GM12864 (cell line): ENCODE data around the gene PIMREG.
A peak's percentile ranks its signal among the peaks of the same experiment; 100 is the strongest.

Experiments
- DNase-seq: peaks from one replicate; pipeline ENCODE4 v3.0.0-alpha.2; 2011; ENCODE audit warnings: low read depth
- H3K4me3 ChIP-seq: 2 replicates; pipeline ENCODE4 v1.5.1; 2011; ENCODE audit warnings: mild to moderate bottlenecking, low read depth, low read length, control low read depth
- TF ChIP-seq, protein P1 (sequence below): IDR thresholded peaks from 2 replicates; pipeline ENCODE4 v1.5.1; 2011; ENCODE audit warnings: low read depth, mild to moderate bottlenecking, moderate library complexity, low read length, control low read depth, inconsistent platforms; ENCODE audit errors: missing control alignments

Gene PIMREG, protein sequence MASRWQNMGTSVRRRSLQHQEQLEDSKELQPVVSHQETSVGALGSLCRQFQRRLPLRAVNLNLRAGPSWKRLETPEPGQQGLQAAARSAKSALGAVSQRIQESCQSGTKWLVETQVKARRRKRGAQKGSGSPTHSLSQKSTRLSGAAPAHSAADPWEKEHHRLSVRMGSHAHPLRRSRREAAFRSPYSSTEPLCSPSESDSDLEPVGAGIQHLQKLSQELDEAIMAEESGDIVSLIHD

DNA sequence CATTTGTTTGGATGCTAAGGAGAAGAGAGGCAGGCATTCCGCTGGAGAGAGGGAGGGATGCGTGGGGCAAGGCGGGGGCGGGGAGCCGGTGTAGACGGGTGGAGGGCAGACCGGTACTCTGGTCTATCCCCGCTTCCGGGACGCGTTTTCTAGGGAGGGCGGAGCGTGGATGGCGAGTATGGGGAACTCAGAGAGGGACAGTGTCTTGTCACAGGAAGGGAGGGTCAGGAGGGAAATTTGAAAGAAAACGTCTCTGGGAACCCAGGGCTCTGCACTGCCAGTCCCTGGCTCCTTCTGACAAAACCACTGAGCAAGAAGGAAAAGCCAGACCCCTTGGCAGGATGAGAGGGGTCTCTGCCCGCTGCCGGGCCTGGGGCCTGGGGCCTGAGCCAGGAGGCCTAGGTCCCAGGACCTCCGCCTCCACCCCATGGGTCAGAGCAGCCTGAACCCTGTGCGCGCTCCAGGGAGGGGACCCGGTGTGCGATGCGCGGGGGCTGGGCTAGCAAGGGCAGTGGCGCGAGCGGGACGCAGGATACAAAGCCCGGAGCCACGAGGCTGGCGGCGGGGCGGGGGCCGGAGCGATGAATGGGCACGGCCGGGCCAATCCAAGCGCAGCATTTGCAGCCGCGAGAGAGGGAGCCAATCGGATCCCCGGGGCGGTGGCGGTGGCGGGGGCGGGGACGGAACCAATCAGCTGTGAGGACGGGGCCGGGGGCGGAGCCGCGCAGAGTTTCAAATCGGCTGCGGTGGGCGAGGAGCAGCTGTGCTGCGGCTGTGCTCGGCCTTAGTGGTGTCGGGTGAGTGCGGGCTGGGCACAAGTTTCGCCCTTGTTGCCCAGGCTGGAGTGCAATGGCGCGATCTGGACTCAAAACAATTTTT is at the start of gene PIMREG:
Gene PIMREG (plus strand): TSS at position 764 of the 879 bp plus-strand sequence. CDS start 656 bp downstream, outside the sequence.
- peak within 1 kb of the TSS; percentile 66 for H3K4me3 ChIP-seq
- DNase-seq, result peak; percentile 59
- TF ChIP-seq, protein P1, sequence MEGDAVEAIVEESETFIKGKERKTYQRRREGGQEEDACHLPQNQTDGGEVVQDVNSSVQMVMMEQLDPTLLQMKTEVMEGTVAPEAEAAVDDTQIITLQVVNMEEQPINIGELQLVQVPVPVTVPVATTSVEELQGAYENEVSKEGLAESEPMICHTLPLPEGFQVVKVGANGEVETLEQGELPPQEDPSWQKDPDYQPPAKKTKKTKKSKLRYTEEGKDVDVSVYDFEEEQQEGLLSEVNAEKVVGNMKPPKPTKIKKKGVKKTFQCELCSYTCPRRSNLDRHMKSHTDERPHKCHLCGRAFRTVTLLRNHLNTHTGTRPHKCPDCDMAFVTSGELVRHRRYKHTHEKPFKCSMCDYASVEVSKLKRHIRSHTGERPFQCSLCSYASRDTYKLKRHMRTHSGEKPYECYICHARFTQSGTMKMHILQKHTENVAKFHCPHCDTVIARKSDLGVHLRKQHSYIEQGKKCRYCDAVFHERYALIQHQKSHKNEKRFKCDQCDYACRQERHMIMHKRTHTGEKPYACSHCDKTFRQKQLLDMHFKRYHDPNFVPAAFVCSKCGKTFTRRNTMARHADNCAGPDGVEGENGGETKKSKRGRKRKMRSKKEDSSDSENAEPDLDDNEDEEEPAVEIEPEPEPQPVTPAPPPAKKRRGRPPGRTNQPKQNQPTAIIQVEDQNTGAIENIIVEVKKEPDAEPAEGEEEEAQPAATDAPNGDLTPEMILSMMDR, result no peak

DNA sequence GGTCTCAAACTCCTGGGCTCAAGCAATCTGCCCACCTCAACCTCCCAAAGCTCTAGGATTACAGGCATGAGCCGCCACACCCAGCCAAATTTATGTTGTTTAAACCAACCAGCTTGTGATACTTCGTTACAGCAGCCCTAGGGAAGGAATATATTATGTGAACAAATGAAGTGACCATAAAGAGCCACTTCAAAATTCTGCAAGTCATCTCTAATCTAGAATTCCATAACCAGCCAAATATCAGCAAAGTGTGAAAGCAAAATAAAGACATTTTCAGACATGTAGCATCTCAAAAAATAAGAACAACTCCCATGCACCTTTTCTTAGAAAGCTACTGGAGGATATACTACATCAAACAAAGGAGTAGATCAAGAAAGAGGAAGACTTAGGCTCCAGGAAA is 45.3 kb upstream of the PIMREG start:
- no peak overlapping the region for H3K4me3 ChIP-seq
- DNase-seq, result no peak
- TF ChIP-seq, protein P1, result no peak

DNA sequence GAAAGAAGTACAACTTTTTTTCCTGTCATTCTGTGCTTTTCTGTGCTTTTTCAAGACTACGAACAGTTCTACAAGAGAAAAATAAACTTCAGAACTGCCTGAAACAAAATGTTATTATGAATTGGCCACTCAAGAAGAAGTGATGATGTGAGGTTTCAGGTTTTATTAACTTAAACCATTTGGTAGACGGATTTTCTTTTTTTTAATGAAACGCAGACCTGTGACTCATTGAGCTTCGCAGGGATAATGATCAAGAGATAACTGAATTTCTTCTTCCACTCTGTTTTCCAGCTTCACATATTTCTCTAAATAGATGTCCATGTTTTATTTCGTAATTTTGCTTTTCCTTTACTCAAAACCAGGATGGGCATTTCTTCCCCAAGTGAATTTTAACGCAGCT is 42.0 kb upstream of the PIMREG start:
- TF ChIP-seq, protein P1, result no peak
- H3K4me3 ChIP-seq, result no peak overlapping the region
- no peak for DNase-seq

DNA sequence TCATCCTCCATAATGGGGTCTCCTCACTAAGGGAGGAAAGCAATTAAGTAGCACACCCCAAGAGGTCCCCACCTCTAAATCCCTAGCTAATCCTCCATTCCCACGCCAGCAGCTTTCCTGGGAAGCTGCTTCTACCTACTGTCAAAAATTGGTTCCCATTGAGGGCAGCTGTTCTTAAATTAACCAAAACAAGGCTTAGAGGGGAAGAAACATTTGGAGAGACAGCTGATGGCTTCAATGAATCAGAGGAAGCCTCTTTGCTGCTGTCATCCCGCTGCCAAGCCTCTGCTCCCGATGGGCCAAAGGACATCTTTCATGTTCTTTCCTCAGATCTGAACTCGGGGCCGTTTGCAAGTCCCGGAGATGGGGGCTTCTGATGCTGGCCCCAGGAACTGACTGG is 36.0 kb upstream of the PIMREG start:
- no peak for DNase-seq
- no peak overlapping the region for H3K4me3 ChIP-seq
- TF ChIP-seq, protein P1, result no peak

DNA sequence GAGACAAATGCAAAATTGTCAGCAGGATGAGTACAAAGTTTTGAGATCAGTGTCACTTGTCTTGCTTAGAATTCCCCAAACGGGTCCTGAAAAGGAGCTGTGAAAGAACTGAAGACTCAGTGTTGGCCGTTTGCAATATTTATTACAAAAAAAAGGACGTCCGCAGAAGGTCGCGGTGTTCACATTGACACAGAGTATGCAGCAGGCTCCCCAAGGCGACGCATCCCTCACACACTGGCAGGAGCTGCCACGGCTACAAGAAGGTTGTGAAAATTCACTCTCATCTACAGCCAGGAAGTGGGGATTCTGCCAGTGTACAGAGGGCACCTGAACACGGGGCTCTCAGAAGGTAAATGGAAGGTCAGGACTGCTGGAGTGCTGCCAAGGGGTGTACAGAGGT is 35.5 kb upstream of the PIMREG start:
- no peak overlapping the region for H3K4me3 ChIP-seq
- TF ChIP-seq, protein P1, result no peak
- no peak for DNase-seq

DNA sequence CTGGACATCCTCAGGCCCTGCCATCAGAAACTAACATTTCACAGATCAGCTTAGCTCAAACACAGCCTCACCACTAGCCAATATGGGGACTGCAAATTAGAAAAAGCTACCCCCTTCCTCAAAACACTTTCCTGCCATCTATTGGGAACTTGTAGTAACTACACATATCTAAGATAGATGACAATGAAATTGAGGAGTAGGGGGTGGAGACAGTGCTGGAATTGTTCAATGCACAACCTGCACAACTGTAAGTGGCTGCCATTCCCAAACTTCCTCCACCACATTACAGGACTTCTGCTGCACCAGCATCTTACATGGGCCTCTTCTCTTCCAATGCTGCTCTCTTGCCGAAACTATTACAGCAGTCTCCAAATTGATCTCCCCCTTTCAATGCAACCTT is 31.2 kb upstream of the PIMREG start:
- DNase-seq, result no peak
- H3K4me3 ChIP-seq, result no peak overlapping the region

More for the DNA sequence above, 31.2 kb upstream of the PIMREG start:
- TF ChIP-seq, protein P1, result peak; percentile 60
